ENCODE data around the gene CSTPP1. TPM values are rescaled to one million over a fixed set of nuclear protein-coding genes. Genes with fewer than 3 reads are reported as not detected.
"Not testable (repeated sequence)": the region's sequence is repeated elsewhere in the genome, so short reads cannot be mapped to it uniquely, and the experiment has no call there.

The CSTPP1 gene
- total RNA-seq, 2 donors from 2014 or later, result 35.8 to 63.6 TPM

DNA sequence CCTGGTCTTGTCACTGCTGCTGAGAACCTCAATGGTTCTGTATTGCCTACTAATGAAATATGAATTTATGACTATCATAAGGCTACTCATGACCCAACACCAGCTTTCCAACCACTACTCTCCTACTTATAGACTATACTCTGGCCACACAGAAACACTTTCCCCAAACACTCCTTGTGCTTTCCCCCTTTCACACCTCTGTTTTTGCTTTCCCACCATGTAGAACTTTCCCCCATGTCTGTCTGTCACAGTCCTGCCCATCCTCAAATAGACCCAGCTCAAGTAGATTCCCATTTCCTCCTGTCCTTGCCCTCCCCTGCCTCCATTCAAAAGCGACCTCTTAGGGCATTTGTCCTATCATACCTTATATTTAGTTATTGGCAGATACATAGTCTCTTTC is 134.2 kb downstream of the CSTPP1 start:
- Histone ChIP-seq H3K27ac (no peak overlapping the region), H3K9ac (ENCODE audit: low read depth in 2 of 2, low read length in 2 of 2) (no peak overlapping the region), H3K36me3 (no peaks in the 10 kb centered on the region), H3K4me3 (no peak overlapping the region), H3K27me3 (no peaks in the 10 kb centered on the region), H3K9me3 (no peaks in the 10 kb centered on the region), H3K4me1 (no peaks in the 10 kb centered on the region)
- no peak for DNase-seq
- intact Hi-C loops (cut with DNase I), result no loop called here
- TF ChIP-seq, protein P1, sequence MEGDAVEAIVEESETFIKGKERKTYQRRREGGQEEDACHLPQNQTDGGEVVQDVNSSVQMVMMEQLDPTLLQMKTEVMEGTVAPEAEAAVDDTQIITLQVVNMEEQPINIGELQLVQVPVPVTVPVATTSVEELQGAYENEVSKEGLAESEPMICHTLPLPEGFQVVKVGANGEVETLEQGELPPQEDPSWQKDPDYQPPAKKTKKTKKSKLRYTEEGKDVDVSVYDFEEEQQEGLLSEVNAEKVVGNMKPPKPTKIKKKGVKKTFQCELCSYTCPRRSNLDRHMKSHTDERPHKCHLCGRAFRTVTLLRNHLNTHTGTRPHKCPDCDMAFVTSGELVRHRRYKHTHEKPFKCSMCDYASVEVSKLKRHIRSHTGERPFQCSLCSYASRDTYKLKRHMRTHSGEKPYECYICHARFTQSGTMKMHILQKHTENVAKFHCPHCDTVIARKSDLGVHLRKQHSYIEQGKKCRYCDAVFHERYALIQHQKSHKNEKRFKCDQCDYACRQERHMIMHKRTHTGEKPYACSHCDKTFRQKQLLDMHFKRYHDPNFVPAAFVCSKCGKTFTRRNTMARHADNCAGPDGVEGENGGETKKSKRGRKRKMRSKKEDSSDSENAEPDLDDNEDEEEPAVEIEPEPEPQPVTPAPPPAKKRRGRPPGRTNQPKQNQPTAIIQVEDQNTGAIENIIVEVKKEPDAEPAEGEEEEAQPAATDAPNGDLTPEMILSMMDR (IDR thresholded peaks at IDR 0.05), result no peak

DNA sequence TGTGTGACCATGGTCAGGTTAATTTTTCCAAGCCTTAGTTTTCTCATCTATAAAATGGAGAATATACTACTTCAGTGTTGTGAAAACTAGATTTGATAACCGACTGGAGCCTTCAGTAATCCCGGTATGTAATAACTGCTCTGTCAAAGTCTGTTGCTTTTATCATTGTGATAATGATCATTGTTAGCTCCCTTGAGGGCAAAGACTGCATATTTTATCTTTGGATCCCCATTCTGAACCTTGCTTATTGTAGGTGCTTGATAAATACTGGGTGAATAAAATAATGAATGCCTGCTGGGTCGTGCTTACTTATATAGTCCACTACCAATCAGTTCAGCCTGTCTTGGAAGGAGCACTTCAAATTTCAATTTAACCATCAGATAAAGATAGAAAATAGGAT is 134.8 kb downstream of the CSTPP1 start:
- no peaks in the 10 kb centered on the region for H3K36me3 ChIP-seq
- no peak overlapping the region for H3K4me3 ChIP-seq
- no peaks in the 10 kb centered on the region for H3K27me3 ChIP-seq
- H3K4me1 ChIP-seq, result no peaks in the 10 kb centered on the region
- no peak overlapping the region for H3K9ac ChIP-seq (ENCODE audit: low read depth in 2 of 2, low read length in 2 of 2)
- TF ChIP-seq, protein P1 (IDR thresholded peaks at IDR 0.05), result no peak
- intact Hi-C loops (cut with DNase I), result no loop called here
- H3K27ac ChIP-seq, result no peak overlapping the region
- H3K9me3 ChIP-seq, result no peaks in the 10 kb centered on the region
- DNase-seq, result no peak

DNA sequence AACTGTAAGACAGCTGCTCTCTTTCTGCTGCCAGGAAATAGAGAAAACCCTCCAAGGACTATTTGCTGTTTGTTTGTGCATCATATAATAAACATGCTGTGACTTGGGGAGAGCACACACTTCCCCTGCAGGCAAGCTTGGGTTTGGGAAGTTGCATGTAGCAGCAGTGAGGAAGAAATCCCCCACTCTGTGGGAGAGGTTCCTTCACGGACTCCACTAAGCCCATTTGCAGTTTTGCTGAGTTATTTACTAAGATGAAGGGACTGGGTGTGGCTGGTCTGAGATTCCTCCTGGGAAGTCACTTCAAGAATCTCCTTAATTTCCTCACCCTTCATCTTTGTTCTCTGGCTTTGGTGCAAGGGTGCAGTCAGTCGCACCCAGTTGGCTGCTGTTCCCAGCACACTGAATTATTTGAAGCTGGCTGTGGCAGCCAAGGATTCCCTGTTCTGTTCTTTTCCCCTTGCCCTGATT is 135.3 kb downstream of the CSTPP1 start:
- TF ChIP-seq, protein P1 (IDR thresholded peaks at IDR 0.05), result no peak
- no peak overlapping the region for H3K4me3 ChIP-seq
- no peak for DNase-seq
- intact Hi-C loops (cut with DNase I), result no loop called here
- H3K9ac ChIP-seq (ENCODE audit: low read depth in 2 of 2, low read length in 2 of 2), result no peak overlapping the region
- no peaks in the 10 kb centered on the region for H3K4me1 ChIP-seq
- no peaks in the 10 kb centered on the region for H3K9me3 ChIP-seq
- H3K27ac ChIP-seq, result no peak overlapping the region
- no peaks in the 10 kb centered on the region for H3K36me3 ChIP-seq
- no peaks in the 10 kb centered on the region for H3K27me3 ChIP-seq

DNA sequence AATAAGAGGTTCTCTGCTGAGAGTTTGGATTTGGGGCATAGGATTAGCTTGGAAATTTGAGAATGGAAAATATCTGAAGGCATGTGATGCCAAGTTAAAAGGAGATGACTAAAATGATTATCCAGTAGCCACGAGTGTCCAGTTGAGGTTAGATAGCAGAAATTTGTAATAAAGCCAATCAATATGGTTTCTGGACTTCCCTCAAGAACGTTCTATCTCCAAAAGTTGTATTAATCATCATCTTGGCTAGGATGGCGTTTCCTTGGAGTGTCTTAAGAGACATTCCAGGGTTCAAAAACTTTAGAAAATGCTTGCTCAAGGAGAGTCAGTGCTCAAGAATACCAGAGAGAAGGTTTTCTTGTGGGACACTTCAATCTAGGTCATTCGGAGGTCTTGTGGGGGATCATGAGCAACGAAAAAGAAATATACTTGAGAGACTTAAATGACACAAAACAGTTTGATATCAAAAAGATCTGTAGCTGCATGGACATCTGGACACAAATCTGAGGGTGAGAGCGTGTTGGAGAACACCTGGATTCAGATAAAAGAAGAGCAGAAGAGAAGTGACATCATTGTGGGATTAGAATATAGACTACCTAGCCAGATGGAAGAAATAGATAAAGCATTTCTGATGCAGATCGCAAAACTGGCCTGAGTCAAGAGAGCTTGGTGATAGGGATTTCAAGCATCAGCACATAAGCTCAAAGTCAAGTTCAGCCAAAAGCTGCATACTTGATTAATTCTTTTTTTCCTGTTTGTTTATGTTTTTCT is 142.4 kb downstream of the CSTPP1 start:
- no peaks in the 10 kb centered on the region for H3K27me3 ChIP-seq
- no peak for DNase-seq
- no peak overlapping the region for H3K4me3 ChIP-seq
- TF ChIP-seq, protein P1 (IDR thresholded peaks at IDR 0.05), result no peak
- no peaks in the 10 kb centered on the region for H3K4me1 ChIP-seq
- intact Hi-C loops (cut with DNase I), result no loop called here
- H3K27ac ChIP-seq, result no peak overlapping the region
- H3K9me3 ChIP-seq, result no peaks in the 10 kb centered on the region
- H3K36me3 ChIP-seq, result no peaks in the 10 kb centered on the region
- no peak overlapping the region for H3K9ac ChIP-seq (ENCODE audit: low read depth in 2 of 2, low read length in 2 of 2)

DNA sequence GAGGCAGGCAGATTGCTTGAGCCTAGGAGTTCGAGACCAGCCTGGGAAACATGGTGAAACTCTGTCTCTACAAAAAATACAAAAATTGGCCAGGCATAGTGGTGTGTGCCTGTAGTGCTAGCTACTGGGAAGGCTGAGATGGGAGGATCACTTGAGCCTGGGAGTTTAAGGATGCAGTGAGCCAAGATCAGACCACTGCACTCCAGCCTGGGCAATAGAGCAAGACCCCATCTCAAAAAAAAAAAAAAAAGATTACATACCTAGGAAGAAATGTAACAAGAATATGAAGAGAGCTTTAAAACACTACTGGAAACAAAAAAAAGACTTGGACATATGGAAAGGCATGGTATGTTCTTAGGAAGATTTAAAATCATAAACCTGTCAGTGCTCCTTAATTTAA is 144.2 kb downstream of the CSTPP1 start:
- H3K36me3 ChIP-seq; H3K27me3 ChIP-seq; H3K4me1 ChIP-seq; H3K9ac ChIP-seq (ENCODE audit: low read depth in 2 of 2, low read length in 2 of 2); H3K4me3 ChIP-seq; DNase-seq; H3K9me3 ChIP-seq; H3K27ac ChIP-seq; intact Hi-C loops (cut with DNase I): not testable (repeated sequence)

GRCh38 chr11:47083913-47084312 is 147.4 kb downstream of the CSTPP1 start:
- no peaks in the 10 kb centered on the region for H3K36me3 ChIP-seq
- no peak for DNase-seq
- TF ChIP-seq, protein P1 (IDR thresholded peaks at IDR 0.05), result no peak
- H3K4me3 ChIP-seq, result no peak overlapping the region
- H3K27ac ChIP-seq, result no peak overlapping the region
- no peaks in the 10 kb centered on the region for H3K4me1 ChIP-seq
- intact Hi-C loops (cut with DNase I), result no loop called here
- H3K9me3 ChIP-seq, result no peaks in the 10 kb centered on the region
- H3K27me3 ChIP-seq, result no peaks in the 10 kb centered on the region
- H3K9ac ChIP-seq (ENCODE audit: low read depth in 2 of 2, low read length in 2 of 2), result no peak overlapping the region
